Measurements from ENCODE around the gene ETAA1. TPM values are rescaled to one million over a fixed set of nuclear protein-coding genes. Genes with fewer than 3 reads are reported as not detected.

Gene ETAA1
- total and polyA plus RNA-seq, 2 of the 8 experiments (the other 6 are each of a cell fraction or from before 2014, with no cell fraction given) = 5.9 to 27.1 TPM

- H4K8ac ChIP-seq (ENCODE audit: extremely low read depth, insufficient read depth, low read length) = no peak overlapping the region
- no peak overlapping the region for H2AFZ ChIP-seq (ENCODE audit: low read length)
- ChIA-PET CTCF (ENCODE audit: partially characterized antibody) (interaction anchor here (0.6 kb wide), 1 partner anchor 548 kb away, joined by 4 read pairs; no protein-coding TSS in a partner anchor), POLR2A (ENCODE audit: partially characterized antibody) (no interaction called here)
- no peak overlapping the region for H2BK15ac ChIP-seq (ENCODE audit: low read length)
- no peaks in the 10 kb centered on the region for H3K79me2 ChIP-seq (ENCODE audit: control insufficient read depth in 1 of 2, insufficient read depth in 2 of 2, low read length in 2 of 2)
- H2AK5ac ChIP-seq (ENCODE audit: low read depth, low read length) = no peak overlapping the region
- H3K23me2 ChIP-seq (ENCODE audit: low read depth, low read length) = no peaks in the 10 kb centered on the region
- 96% methylated on average over 2 of the region's 2 CpGs; no CpG with 5 or more reads in 1 of the 2 experiments for WGBS, 2 experiments (ENCODE audit: extremely low coverage in 1 of 2, insufficient coverage in 1 of 2, insufficient read length in 1 of 2, insufficient replicate concordance in 2 of 2, low coverage in 1 of 2, low lambda C conversion rate in 2 of 2, missing lambda C conversion rate in 1 of 2)
- no peak overlapping the region for H3K4me3 ChIP-seq (ENCODE audit: extremely low read depth in 1 of 4, insufficient read depth in 2 of 4, low read depth in 3 of 4, low read length in 4 of 4)
- no peak overlapping the region for H3K18ac ChIP-seq (ENCODE audit: extremely low read depth, low read length)
- H3K14ac ChIP-seq (ENCODE audit: insufficient read length) = no peak overlapping the region
- no peaks in the 10 kb centered on the region for H3K4me1 ChIP-seq (replicated peaks in 1 of 4; ENCODE audit: control insufficient read depth in 3 of 4, insufficient read depth in 4 of 4, low read length in 3 of 4)
- no peaks in the 10 kb centered on the region for H3K9me3 ChIP-seq (ENCODE audit: insufficient read depth in 2 of 2, low read depth in 1 of 2, low read length in 1 of 2)
- H3K4ac ChIP-seq (replicated peaks; ENCODE audit: insufficient read length, low read depth, low read length) = no peak overlapping the region
- H2BK20ac ChIP-seq (ENCODE audit: low read length) = no peak overlapping the region
- H2BK120ac ChIP-seq (replicated peaks; ENCODE audit: low read depth, low read length) = no peak overlapping the region
- H3K9ac ChIP-seq (replicated peaks in 1 of 4; ENCODE audit: extremely low read depth in 1 of 4, low read depth in 3 of 4, low read length in 3 of 4) = no peak overlapping the region
- no peaks in the 10 kb centered on the region for H3K36me3 ChIP-seq (ENCODE audit: control insufficient read depth in 2 of 4, insufficient read depth in 4 of 4, low read length in 3 of 4)
- no peaks in the 10 kb centered on the region for H3K79me1 ChIP-seq (ENCODE audit: low read depth, low read length)
- DNase-seq (ENCODE audit: low read depth in 1 of 2, low spot score in 2 of 2) = no peak
- FAIRE-seq = no peak
- H3K4me2 ChIP-seq (ENCODE audit: insufficient read depth in 1 of 2, low read depth in 2 of 2, low read length in 2 of 2) = no peak overlapping the region
- no peak overlapping the region for H4K91ac ChIP-seq (replicated peaks; ENCODE audit: insufficient read length, low read length)
- H2BK12ac ChIP-seq (ENCODE audit: low read depth, low read length) = no peak overlapping the region
- H4K20me1 ChIP-seq (replicated peaks in 1 of 2; ENCODE audit: control insufficient read depth in 1 of 2, insufficient read depth in 2 of 2, low read length in 2 of 2) = no peaks in the 10 kb centered on the region
- H3K27me3 ChIP-seq (replicated peaks in 1 of 4; ENCODE audit: control insufficient read depth in 3 of 4, extremely low read depth in 1 of 4, insufficient read depth in 3 of 4, low read length in 3 of 4) = no peaks in the 10 kb centered on the region
- H4K5ac ChIP-seq (ENCODE audit: insufficient read length, low read depth, low read length) = no peak overlapping the region
- H3K27ac ChIP-seq (ENCODE audit: low read depth, low read length) = no peak overlapping the region
- no peak for TF ChIP-seq MAX (IDR thresholded peaks at IDR 0.05)
- no peak for TF ChIP-seq TEAD4 (IDR thresholded peaks at IDR 0.05; ENCODE audit: low read depth, low read length)
- no peak for TF ChIP-seq NRF1 (IDR thresholded peaks at IDR 0.05; ENCODE audit: low read depth, low read length)
- no peak for TF ChIP-seq SUZ12 (IDR thresholded peaks at IDR 0.05; ENCODE audit: low read length)
- TF ChIP-seq SIX5 (IDR thresholded peaks at IDR 0.05; ENCODE audit: low read depth, low read length) = no peak
- no peak for TF ChIP-seq POLR2A (IDR thresholded peaks at IDR 0.05; ENCODE audit: control extremely low read depth in 1 of 2, low read depth in 2 of 2, low read length in 2 of 2)
- H3K23ac ChIP-seq (ENCODE audit: insufficient read length) = no peak overlapping the region
- H2BK5ac ChIP-seq (ENCODE audit: low read depth, low read length) = no peak overlapping the region
- H3K56ac ChIP-seq (replicated peaks; ENCODE audit: insufficient read length, low read depth, low read length) = no peak overlapping the region
Observed at GRCh38 chr2:67459761-67460160, 62.6 kb downstream of the ETAA1 start.

Data from H1 (cell line).